PC-3 (cell line): Measurements from ENCODE around the gene MYO10.
A peak's percentile ranks its signal among the peaks of the same experiment; 100 is the strongest.

Experiments
- CTCF ChIP-seq: fragments of 300-600 bp; sonication (generic); conservative IDR thresholded peaks from 2 replicates; pipeline ENCODE4 v1.5.1; 2017; ENCODE audit warnings: antibody characterized with exemption, low read depth, mild to moderate bottlenecking, low read length
- EZH2 ChIP-seq: fragments of 300-600 bp; sonication (generic); IDR thresholded peaks from one replicate; pipeline ENCODE4 v1.6.1; 2017; ENCODE audit warnings: antibody characterized with exemption, mild to moderate bottlenecking, low read length; ENCODE audit not compliant: unreplicated experiment

- peak; percentile 99 for TF ChIP-seq CTCF
- TF ChIP-seq EZH2, result no peak
Measured at GRCh38 chr5:16934123-16934522, 2.0 kb downstream of the MYO10 start.
